Left lung (tissue), 10 donors: ENCODE measurements around the gene NFIL3. TPM values are rescaled to one million over a fixed set of nuclear protein-coding genes. Genes with fewer than 3 reads are reported as not detected.

Source experiments
- ATAC-seq: fragments of 200-7000 bp; cut with Tn5 transposase; one replicate; pipeline ENCODE4 v1.9.1; 2020; ENCODE audit warnings: moderate library complexity
- DNase-seq, 4 donors: peaks; one replicate each; pipeline ENCODE4 v3.0.0-alpha.2; 2013 to 2020
- H3K27ac ChIP-seq, 2 donors: fragments of 200-600 bp; sonication (generic) in 1 of 2; one replicate each; pipeline versions ENCODE4 v1.5.0 to v1.8.0; 2020 to 2021
- H3K27me3 ChIP-seq, 2 donors: fragments of 200-600 bp; sonication (generic) in 1 of 2; one replicate each; pipeline versions ENCODE4 v1.5.0 to v1.8.0; 2020 to 2021
- H3K36me3 ChIP-seq, 2 donors: fragments of 200-600 bp; sonication (generic) in 1 of 2; one replicate each; pipeline versions ENCODE4 v1.5.0 to v1.8.0; 2020 to 2021
- H3K4me1 ChIP-seq, 2 donors: fragments of 200-600 bp; one replicate each; pipeline ENCODE4 v1.8.0; 2021
- H3K4me3 ChIP-seq, 2 donors: fragments of 200-600 bp; sonication (generic) in 1 of 2; one replicate each; pipeline versions ENCODE4 v1.5.0 to v1.8.0; 2020 to 2021; ENCODE audit warnings: mild to moderate bottlenecking in 1 of 2
- H3K9me3 ChIP-seq, 2 donors: fragments of 200-600 bp; sonication (generic) in 1 of 2; one replicate each; pipeline versions ENCODE4 v1.5.0 to v1.8.0; 2020 to 2021
- CTCF ChIP-seq, 2 donors: fragments of 200-600 bp; sonication (generic) in 1 of 2; IDR thresholded peaks; one replicate each; pipeline versions ENCODE4 v1.5.0 to v1.8.0; 2021; ENCODE audit warnings: antibody characterized with exemption in 2 of 2
- intact Hi-C, 2 donors: fragments of 100-400 bp; cut with DNase I; formaldehyde crosslinking; loops; one replicate each; pipeline versions ENCODE4 v1.11.2 to v1.14.2; 2022
- polyA plus RNA-seq, 6 donors: library from polyadenylated mRNA; unstranded; fragments of 120-200 nt; gene quantifications; one replicate each; pipeline ENCODE4 v1.2.1, GENCODE V29; 2013; ENCODE audit not compliant: insufficient read length in 6 of 6
- total RNA-seq, 2 donors: library from RNA; stranded (reverse); fragmentation: NEBNext Ultra II Directional; extraction: Animal tissue kit (Norgen Biotek cat#: 25700); gene quantifications; one replicate each; pipeline ENCODE4 v1.2.1, GENCODE V29; 2021
- donor health status: DM: no; HTN: yes; CAD: no.
- donor health status: DM: no; HTN: no; CAD: no.

The NFIL3 gene
- total and polyA plus RNA-seq, 8 donors, result 27.8 to 52.8 (median 44.0) TPM

DNA sequence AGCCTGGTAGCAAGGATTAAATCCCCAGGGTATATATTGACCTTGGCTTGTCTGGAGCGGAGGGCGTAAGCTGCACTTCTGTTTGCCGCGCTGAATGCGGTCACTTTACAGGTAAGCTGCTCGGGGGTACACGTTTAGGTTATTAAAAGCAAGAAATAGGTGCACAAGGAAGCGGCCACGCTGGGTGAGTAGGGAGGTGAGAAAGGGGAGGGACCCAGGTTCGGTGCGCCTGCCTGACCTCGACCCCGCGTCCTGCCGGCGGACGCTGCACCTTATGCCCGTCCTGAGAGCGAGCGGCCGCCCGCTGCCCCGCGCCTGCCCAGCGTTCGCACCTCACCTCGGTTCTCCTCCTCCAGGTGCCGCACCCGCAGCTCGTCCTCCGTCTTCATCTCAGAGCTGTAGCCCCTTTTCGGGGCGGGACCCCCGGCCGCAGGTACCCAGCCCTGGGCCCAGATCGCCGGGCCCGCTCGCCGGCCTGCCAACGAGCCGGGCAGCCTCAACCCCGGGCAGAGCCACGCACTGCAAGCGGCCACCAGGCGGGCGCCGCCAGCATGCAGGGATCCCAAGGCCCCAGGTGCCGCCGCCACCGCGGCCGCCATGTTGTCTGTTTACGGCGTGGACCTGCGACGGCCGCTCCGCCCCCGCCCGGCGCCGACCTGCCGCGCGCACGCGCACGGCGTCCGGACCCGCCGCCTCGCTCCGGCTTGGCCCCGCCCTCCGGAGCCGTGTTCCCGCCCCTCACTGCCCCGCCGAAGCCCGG, 62.2 kb downstream of the NFIL3 start, which contains the start of gene AUH:
TSS of gene AUH (minus strand) at position 628 of the 760 bp plus-strand sequence. CDS start at position 599, 29 bp downstream.
- H3K27me3 ChIP-seq, result no peaks in the 10 kb centered on the region
- intact Hi-C loops, result no loop called here
- peak; percentile 98 for ATAC-seq

DNA sequence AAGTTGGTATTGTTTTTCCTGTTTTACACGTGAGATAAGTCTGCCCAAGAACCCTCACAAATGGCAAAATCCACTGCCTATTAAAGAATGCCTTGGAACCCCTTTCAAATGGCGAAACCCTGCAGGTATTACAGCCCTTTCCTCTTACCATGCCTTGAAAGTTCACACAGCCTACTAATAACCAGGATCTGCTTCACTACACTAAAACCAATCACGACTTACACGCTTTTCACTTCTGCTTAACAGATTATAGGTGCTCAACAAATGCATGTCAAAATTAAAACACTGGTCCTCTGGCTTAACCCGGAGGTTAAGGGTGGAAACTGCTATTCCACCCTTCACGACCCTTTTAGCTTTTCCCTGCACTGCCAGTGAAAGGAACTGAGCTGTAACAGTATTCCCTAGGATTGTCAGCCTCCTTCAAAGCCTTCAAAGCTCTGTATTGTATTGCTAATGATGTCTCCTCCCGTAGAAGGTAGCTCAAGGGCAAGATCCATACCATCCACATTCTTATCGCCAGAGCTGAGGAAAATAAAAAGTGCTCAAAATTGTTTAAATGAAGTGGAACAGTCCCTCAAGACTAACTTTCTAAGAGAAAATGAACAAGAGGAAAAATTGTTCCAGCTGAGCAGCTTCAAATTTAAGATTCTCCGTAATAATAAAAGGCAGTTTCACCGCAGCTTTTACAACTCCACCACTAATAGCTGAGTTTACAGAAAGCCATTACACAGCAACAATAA, 62.9 kb downstream of the NFIL3 start:
- peaks cover 11 to 31% of the 10 kb centered on the region in 2 donors for H3K4me1 ChIP-seq
- DNase-seq (no peak), ATAC-seq (peak; percentile 15)
- H3K9me3 ChIP-seq, result no peaks in the 10 kb centered on the region
- intact Hi-C loops, result no loop called here
- no peaks in the 10 kb centered on the region for H3K36me3 ChIP-seq
- TF ChIP-seq CTCF (IDR thresholded peaks at IDR 0.05), result no peak
- H3K4me3 ChIP-seq, result peak overlapping the region; percentile 99 to 100
- no peaks in the 10 kb centered on the region for H3K27me3 ChIP-seq
- peak overlapping the region; percentile 85 to 88 for H3K27ac ChIP-seq

More for the DNA sequence above, 62.2 kb downstream of the NFIL3 start, which contains the start of gene AUH:
- no peaks in the 10 kb centered on the region for H3K36me3 ChIP-seq
- no peaks in the 10 kb centered on the region for H3K9me3 ChIP-seq
- TF ChIP-seq CTCF (IDR thresholded peaks at IDR 0.05), result no peak
- H3K4me1 ChIP-seq, result peaks cover 11 to 31% of the 10 kb centered on the region in 2 donors
- peak; percentile 79 to 98 (median 90) for DNase-seq
- peak within 1 kb of the TSS; percentile 85 to 88 for H3K27ac ChIP-seq
- H3K4me3 ChIP-seq, result peak within 1 kb of the TSS; percentile 99 to 100

- no peaks in the 10 kb centered on the region for H3K9me3 ChIP-seq
- intact Hi-C loops, result no loop called here
- no peaks in the 10 kb centered on the region for H3K27me3 ChIP-seq
- TF ChIP-seq CTCF (IDR thresholded peaks at IDR 0.05), result no peak
- H3K36me3 ChIP-seq, result peaks cover 0 to 5% of the 10 kb centered on the region in 2 donors
- no peak for ATAC-seq
- H3K4me3 ChIP-seq, result peak overlapping the region in 1 of 2 donors; percentile 100
- H3K4me1 ChIP-seq, result peaks cover 11 to 31% of the 10 kb centered on the region in 2 donors
- DNase-seq, result no peak
- H3K27ac ChIP-seq, result no peak overlapping the region
Observed at GRCh38 chr9:91359734-91360470, 63.7 kb downstream of the NFIL3 start.

GRCh38 chr9:91359083-91359482, 64.5 kb downstream of the NFIL3 start:
- Histone ChIP-seq H3K27me3 (no peaks in the 10 kb centered on the region), H3K36me3 (peaks cover 0 to 5% of the 10 kb centered on the region in 2 donors), H3K9me3 (no peaks in the 10 kb centered on the region), H3K4me3 (no peak overlapping the region), H3K27ac (no peak overlapping the region), H3K4me1 (peaks cover 11 to 31% of the 10 kb centered on the region in 2 donors)
- ATAC-seq, result no peak
- no peak for DNase-seq
- no peak for TF ChIP-seq CTCF (IDR thresholded peaks at IDR 0.05)
- intact Hi-C loops, result no loop called here

Other genes starting within 250 kb of the NFIL3 start
- gene AUH, start 61.9 kb downstream of the NFIL3 start, total RNA-seq, result 10 to 100 TPM; 13.6 to 16.8 TPM
- gene AUH, start 61.9 kb downstream of the NFIL3 start, polyA plus RNA-seq, result 10 to 100 TPM; 20.5 to 33.7 (median 23.7) TPM